HL-60/S4 (cell line): ENCODE results near the gene ACADL.

Experiments used
- in situ Hi-C: fragments of 300-500 bp; cut with MboI; formaldehyde crosslinking; loops from 2 replicates; pipeline ENCODE4 v1.14.3; 2022; ENCODE audit warnings: low sequenced_read_pairs

ACADL gene

GRCh38 chr2:210203558-210203957 lies 21.7 kb downstream of the ACADL start:
- in situ Hi-C loops = no loop called here

GRCh38 chr2:210203147-210203546 lies 22.1 kb downstream of the ACADL start:
- in situ Hi-C loops = no loop called here

- in situ Hi-C loops = loop anchor here (5.0 to 25.0 kb wide), 2 partner anchors 228 to 1838 kb away; no protein-coding TSS in a partner anchor
These were observed 25.4 kb downstream of the ACADL start for GRCh38 chr2:210199854-210200253.

- in situ Hi-C loops = loop anchor here (5.0 to 25.0 kb wide), 2 partner anchors 227 to 1837 kb away; no protein-coding TSS in a partner anchor
These were observed 26.0 kb downstream of the ACADL start for GRCh38 chr2:210199186-210199765.

- in situ Hi-C loops = loop anchor here (5.0 to 25.0 kb wide), 2 partner anchors 226 to 1836 kb away; no protein-coding TSS in a partner anchor
These were observed 26.9 kb downstream of the ACADL start for GRCh38 chr2:210198326-210198725.

- in situ Hi-C loops = loop anchor here (5.0 to 25.0 kb wide), 2 partner anchors 225 to 1835 kb away; no protein-coding TSS in a partner anchor
These were observed 27.5 kb downstream of the ACADL start for GRCh38 chr2:210197720-210198119.

GRCh38 chr2:210195101-210195852 lies 30.0 kb downstream of the ACADL start:
- in situ Hi-C loops = loop anchor here (5.0 to 25.0 kb wide), 2 partner anchors 223 to 1833 kb away; no protein-coding TSS in a partner anchor

- in situ Hi-C loops = loop anchor here (25.0 kb wide), 1 partner anchor 1828 kb away; no protein-coding TSS in a partner anchor
These were observed 34.9 kb downstream of the ACADL start for GRCh38 chr2:210190345-210190744.

- in situ Hi-C loops = loop anchor here (25.0 kb wide), 1 partner anchor 1827 kb away; no protein-coding TSS in a partner anchor
These were observed 35.7 kb downstream of the ACADL start for GRCh38 chr2:210189452-210190138.

GRCh38 chr2:210188755-210189154 lies 36.5 kb downstream of the ACADL start:
- in situ Hi-C loops = loop anchor here (25.0 kb wide), 1 partner anchor 1826 kb away; no protein-coding TSS in a partner anchor

GRCh38 chr2:210188190-210188589 lies 37.1 kb downstream of the ACADL start:
- in situ Hi-C loops = loop anchor here (25.0 kb wide), 1 partner anchor 1826 kb away; no protein-coding TSS in a partner anchor

GRCh38 chr2:210183936-210184335 lies 41.3 kb downstream of the ACADL start:
- in situ Hi-C loops = loop anchor here (25.0 kb wide), 1 partner anchor 1822 kb away; no protein-coding TSS in a partner anchor

- in situ Hi-C loops = loop anchor here (25.0 kb wide), 1 partner anchor 1819 kb away; no protein-coding TSS in a partner anchor
These were observed 43.6 kb downstream of the ACADL start for GRCh38 chr2:210181606-210182088.

- in situ Hi-C loops = loop anchor here (25.0 kb wide), 1 partner anchor 1819 kb away; no protein-coding TSS in a partner anchor
These were observed 44.1 kb downstream of the ACADL start for GRCh38 chr2:210181033-210181605.

- in situ Hi-C loops = loop anchor here (25.0 kb wide), 1 partner anchor 1818 kb away; no protein-coding TSS in a partner anchor
These were observed 44.8 kb downstream of the ACADL start for GRCh38 chr2:210180477-210180876.

GRCh38 chr2:210179351-210179990 lies 45.8 kb downstream of the ACADL start:
- in situ Hi-C loops = loop anchor here (25.0 kb wide), 1 partner anchor 1817 kb away; no protein-coding TSS in a partner anchor

GRCh38 chr2:210177769-210178168 lies 47.5 kb downstream of the ACADL start:
- in situ Hi-C loops = loop anchor here (25.0 kb wide), 1 partner anchor 1815 kb away; no protein-coding TSS in a partner anchor

GRCh38 chr2:210177115-210177514 lies 48.1 kb downstream of the ACADL start:
- in situ Hi-C loops = loop anchor here (25.0 kb wide), 1 partner anchor 1815 kb away; no protein-coding TSS in a partner anchor

GRCh38 chr2:210174086-210174485 lies 51.2 kb downstream of the ACADL start:
- in situ Hi-C loops = no loop called here

GRCh38 chr2:210172219-210172575 lies 53.0 kb downstream of the ACADL start:
- in situ Hi-C loops = no loop called here
